GM20000 (cell line): Measurements from ENCODE around the gene GID4.

ENCODE experiments used
- DNase-seq: peaks from one replicate; pipeline ENCODE4 v3.0.0; 2012; ENCODE audit warnings: low spot score
- CTCF ChIP-seq: IDR thresholded peaks from 2 replicates; pipeline ENCODE4 v1.5.1; 2012; ENCODE audit warnings: mild to moderate bottlenecking, control low read depth; ENCODE audit errors: extremely low read depth, missing control alignments

Gene GID4

GRCh38 chr17:18045691-18046350, 6.6 kb downstream of the GID4 start:
- no peak for TF ChIP-seq CTCF
- no peak for DNase-seq

DNA sequence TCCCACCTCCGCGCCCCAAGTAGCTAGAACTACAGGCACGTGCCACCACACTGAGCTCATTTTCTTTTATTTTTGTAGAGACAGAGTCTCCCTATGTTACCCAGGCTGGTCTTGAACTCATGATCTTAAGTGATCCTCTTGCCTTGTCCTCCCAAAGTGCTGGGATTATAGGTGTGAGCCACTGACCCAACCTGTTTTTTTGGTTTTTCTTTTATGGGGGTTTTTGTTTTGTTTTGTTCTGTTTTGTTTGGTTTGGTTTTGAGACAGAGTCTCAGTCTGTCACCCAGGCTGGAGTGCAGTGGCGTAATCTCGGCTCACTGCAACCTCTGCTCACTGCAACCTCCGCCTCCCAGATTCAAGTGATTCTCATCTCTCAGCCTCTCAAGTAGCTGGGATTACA, 16.4 kb downstream of the GID4 start:
- DNase-seq, result no peak
- TF ChIP-seq CTCF, result no peak

DNA sequence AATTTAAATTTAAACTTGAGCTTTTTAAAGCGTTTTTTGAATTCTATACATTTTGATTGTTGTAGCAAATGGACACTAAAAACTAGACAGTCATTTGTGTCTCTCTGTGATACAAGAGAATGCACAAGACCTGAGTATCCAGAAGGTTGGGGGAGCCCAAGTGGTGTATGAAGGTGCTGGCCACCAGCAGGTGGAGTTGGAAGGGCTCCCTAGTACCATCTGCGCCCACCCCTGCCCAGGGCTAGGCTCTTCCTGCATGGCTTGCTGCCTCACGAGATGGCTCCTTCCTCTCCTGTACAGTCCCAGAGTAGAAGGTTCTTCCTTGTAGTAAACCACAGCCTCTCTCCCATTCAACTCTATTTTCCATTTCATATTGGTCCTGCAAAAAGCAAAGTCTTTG, 17.0 kb downstream of the GID4 start:
- TF ChIP-seq CTCF, result no peak
- no peak for DNase-seq

DNA sequence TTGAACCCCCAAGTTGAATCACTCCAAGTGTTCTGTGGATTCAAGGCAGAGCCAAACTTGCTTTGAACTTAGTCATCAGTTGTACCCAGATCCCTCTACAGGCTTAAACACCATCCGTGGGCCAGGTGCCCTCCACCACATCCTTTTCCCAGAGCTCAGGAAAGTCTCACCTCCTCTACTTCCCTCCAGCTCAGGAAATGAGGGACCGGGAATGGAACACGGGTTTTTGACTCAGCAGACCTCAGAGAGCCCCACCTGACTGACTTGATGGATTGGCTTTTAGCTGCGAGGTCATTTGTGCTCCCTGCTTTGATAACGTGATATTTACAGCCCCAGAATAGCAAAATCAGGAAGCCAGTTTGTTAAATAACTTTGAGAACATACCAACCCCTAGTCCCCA, 20.1 kb downstream of the GID4 start:
- TF ChIP-seq CTCF, result no peak

DNA sequence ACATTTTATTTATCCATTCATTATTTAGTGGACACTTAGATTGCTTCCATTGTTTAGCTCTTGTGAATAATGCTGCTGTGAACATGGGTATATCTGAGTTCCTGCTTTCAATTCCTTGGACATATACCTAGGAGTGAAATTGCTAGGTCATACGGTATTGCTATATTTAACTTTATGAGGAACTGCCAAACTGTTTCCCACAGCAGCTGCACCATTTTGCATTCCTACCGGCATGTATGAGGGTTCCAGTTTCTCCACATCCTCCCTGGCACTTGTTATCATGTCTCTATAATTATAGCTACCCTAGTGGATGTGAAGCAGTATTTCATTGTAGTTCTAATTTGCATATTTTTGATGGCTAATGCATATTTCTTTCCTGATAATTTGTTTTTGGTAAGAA, 24.8 kb downstream of the GID4 start:
- DNase-seq, result no peak
- TF ChIP-seq CTCF, result no peak

More for the DNA sequence above, 20.1 kb downstream of the GID4 start:
- no peak for DNase-seq

DNA sequence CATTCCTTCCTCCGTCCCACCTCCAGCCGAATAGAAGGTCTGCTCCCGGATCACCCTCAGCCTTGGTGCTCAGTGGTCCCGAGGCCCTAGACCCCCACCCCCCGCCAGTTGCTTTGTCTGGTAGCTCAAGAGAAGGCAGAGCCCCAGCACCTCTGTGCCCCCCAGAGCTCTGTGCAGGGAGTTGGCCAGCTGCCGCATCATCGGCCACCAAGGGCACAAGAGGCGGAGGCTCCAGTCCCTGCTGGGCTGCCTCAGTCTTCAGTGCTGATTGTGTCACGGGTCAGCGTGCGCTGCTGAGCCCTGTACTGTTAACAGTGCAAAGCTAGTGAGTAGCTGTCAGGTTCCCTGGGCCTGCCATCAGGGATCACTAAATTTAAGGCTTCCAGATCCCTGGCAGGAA, 26.3 kb downstream of the GID4 start:
- no peak for DNase-seq
- no peak for TF ChIP-seq CTCF

- TF ChIP-seq CTCF, result no peak
- DNase-seq, result no peak
Observed at GRCh38 chr17:18066866-18067265, 27.7 kb downstream of the GID4 start.
